ENCODE data around the gene DUSP7. TPM values are rescaled to one million over a fixed set of nuclear protein-coding genes. Genes with fewer than 3 reads are reported as not detected.

Gene DUSP7
- total and polyA plus RNA-seq, 9 of the 15 experiments (the other 6 are each of a cell fraction or from before 2014, with no cell fraction given), result 0.45 to 15.8 (median 8.2) TPM

DNA sequence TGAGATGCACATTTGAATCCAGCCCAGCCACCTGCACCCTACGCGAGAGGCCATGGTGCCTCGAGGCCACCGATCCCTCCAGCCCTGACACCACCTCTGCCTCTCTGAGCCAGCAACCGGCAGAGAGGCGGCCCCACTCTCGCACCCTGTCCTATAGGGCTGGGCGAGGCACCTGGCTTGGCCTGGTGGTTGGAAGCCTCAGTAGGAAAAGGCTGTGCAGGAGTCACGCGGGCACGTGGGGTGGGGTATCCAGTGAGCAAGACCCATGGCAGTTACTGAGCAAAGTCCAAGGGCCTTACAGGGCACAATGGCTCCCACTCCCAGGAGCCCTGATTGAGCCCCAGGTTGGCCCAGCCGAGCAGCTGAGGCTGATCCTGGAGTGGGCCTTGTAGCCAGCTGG is 12.4 kb upstream of the DUSP7 start:
- ChIA-PET POLR2A (interaction anchor here (0.6 to 1.1 kb wide), 2 partner anchors 15 to 19 kb away, joined by 3 read pairs; no protein-coding TSS in a partner anchor), CTCF (ENCODE audit: low intra/inter-chr PET ratio) (no interaction called here)
- Histone ChIP-seq H3K4me2 (ENCODE audit: insufficient read depth, low read length) (no peak overlapping the region), H3K27me3 (ENCODE audit: control insufficient read depth in 2 of 2, insufficient read depth in 2 of 2, low read length in 2 of 2) (no peaks in the 10 kb centered on the region), H3K4me3 (no peak overlapping the region), H3K4me1 (replicated peaks in 1 of 2; ENCODE audit: control insufficient read depth in 2 of 2, insufficient read depth in 2 of 2, low read length in 2 of 2) (peaks cover 1 to 15% of the 10 kb centered on the region in 2 experiments; a peak in 3 of 5 replicates), H3K27ac (ENCODE audit: extremely low read depth, low read depth, low read length) (no peak overlapping the region), H2AFZ (ENCODE audit: low read depth, low read length) (no peak overlapping the region), H3K36me3 (ENCODE audit: control insufficient read depth, insufficient read depth, low read length) (peaks cover 2% of the 10 kb centered on the region; the same call in 1 of the 3 replicates), H3K9ac (ENCODE audit: insufficient read depth in 1 of 2, low read depth in 2 of 2, low read length in 2 of 2) (no peak overlapping the region; a peak in 1 of 4 replicates), H3K9me3 (replicated peaks; ENCODE audit: control insufficient read depth, insufficient read depth, low read depth, low read length) (no peaks in the 10 kb centered on the region), H3K9me1 (ENCODE audit: control insufficient read depth, insufficient read depth, low read length) (no peaks in the 10 kb centered on the region), H4K20me1 (replicated peaks; ENCODE audit: control insufficient read depth, insufficient read depth, low read length) (no peaks in the 10 kb centered on the region), H3K79me2 (ENCODE audit: control insufficient read depth, insufficient read depth, low read length) (no peaks in the 10 kb centered on the region)
- intact Hi-C loops (cut with micrococcal nuclease) (no loop called here), in situ Hi-C loops (cut with MboI) (no loop called here)
- DNase-seq (ENCODE audit: extremely low read depth in 1 of 4, low spot score in 3 of 4) (no peak), FAIRE-seq (no peak), ATAC-seq (no peak)
- TF ChIP-seq POLR2G (IDR thresholded peaks at IDR 0.05; ENCODE audit: low read depth, low read length) (peak; percentile 38), SMAD1 (IDR thresholded peaks at IDR 0.05; ENCODE audit: low read depth, low read length, partially characterized antibody) (no peak)
- no TSS peak for BruUV-seq (replicated peaks)
- WGBS (ENCODE audit: insufficient coverage, low coverage, missing lambda C conversion rate), result 96% methylated on average over 7 of the region's 12 CpGs

DNA sequence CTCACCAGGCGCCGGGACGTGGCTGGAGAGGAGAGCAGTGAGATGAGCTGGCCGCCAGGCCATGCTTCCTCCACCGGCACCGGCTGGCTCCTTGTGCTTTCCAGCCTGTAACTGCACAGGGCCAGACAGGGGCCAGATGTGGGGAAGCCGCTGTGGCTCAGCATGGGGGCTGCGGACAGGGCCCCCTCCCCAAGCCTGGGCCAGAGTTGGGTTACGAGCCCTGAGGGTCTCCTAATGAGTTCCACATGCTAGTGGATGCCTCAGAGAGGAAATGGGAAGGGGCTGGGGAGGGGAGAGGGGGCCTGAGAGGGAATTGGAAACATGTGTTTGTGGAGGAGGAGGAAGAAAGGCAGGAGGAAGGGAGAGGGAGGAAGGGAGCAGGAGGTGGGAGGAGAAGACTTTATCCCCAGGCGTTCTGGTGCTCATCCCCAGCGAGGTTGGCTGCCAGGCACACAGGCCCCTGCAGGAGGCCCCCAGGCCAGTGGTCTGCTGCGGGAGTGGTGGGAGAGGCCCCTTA is 11.7 kb upstream of the DUSP7 start:
- ATAC-seq, result no peak
- no peak for FAIRE-seq

More for the DNA sequence above, 11.7 kb upstream of the DUSP7 start:
- no peaks in the 10 kb centered on the region for H3K27me3 ChIP-seq (ENCODE audit: control insufficient read depth in 2 of 2, insufficient read depth in 2 of 2, low read length in 2 of 2)
- H3K4me2 ChIP-seq (ENCODE audit: insufficient read depth, low read length), result no peak overlapping the region
- no peak overlapping the region for H3K4me3 ChIP-seq
- no peaks in the 10 kb centered on the region for H3K9me3 ChIP-seq (replicated peaks; ENCODE audit: control insufficient read depth, insufficient read depth, low read depth, low read length)
- ChIA-PET CTCF (ENCODE audit: low intra/inter-chr PET ratio) (no interaction called here), POLR2A (no interaction called here)
- H3K79me2 ChIP-seq (ENCODE audit: control insufficient read depth, insufficient read depth, low read length), result no peaks in the 10 kb centered on the region
- BruUV-seq (replicated peaks), result no TSS peak
- intact Hi-C loops (cut with micrococcal nuclease) (no loop called here), in situ Hi-C loops (cut with MboI) (no loop called here)
- H3K36me3 ChIP-seq (ENCODE audit: control insufficient read depth, insufficient read depth, low read length), result no peaks in the 10 kb centered on the region
- 60% methylated on average over 1 of the region's 12 CpGs for WGBS (ENCODE audit: insufficient coverage, low coverage, missing lambda C conversion rate)
- DNase-seq (ENCODE audit: extremely low read depth in 1 of 4, low spot score in 3 of 4), result no peak
- peaks cover 0 to 15% of the 10 kb centered on the region in 2 experiments; a peak in 2 of 5 replicates for H3K4me1 ChIP-seq (replicated peaks in 1 of 2; ENCODE audit: control insufficient read depth in 2 of 2, insufficient read depth in 2 of 2, low read length in 2 of 2)
- H3K27ac ChIP-seq (ENCODE audit: extremely low read depth, low read depth, low read length), result no peak overlapping the region
- no peak overlapping the region for H3K9ac ChIP-seq (ENCODE audit: insufficient read depth in 1 of 2, low read depth in 2 of 2, low read length in 2 of 2)
- H2AFZ ChIP-seq (ENCODE audit: low read depth, low read length), result no peak overlapping the region
- H4K20me1 ChIP-seq (replicated peaks; ENCODE audit: control insufficient read depth, insufficient read depth, low read length), result no peaks in the 10 kb centered on the region
- no peaks in the 10 kb centered on the region for H3K9me1 ChIP-seq (ENCODE audit: control insufficient read depth, insufficient read depth, low read length)
- no peak for TF ChIP-seq MYBL2 (IDR thresholded peaks at IDR 0.05; ENCODE audit: low read depth)
- TF ChIP-seq MYBL2 (CRISPR knock-in tag; IDR thresholded peaks at IDR 0.05; ENCODE audit: borderline replicate concordance), result no peak
- TF ChIP-seq ADNP (tag; IDR thresholded peaks at IDR 0.05), result no peak
- no peak for TF ChIP-seq NELFE (IDR thresholded peaks at IDR 0.05; ENCODE audit: insufficient read depth, insufficient read length)
- TF ChIP-seq STAG1 (CRISPR knock-in tag; IDR thresholded peaks at IDR 0.05; ENCODE audit: borderline replicate concordance), result no peak
- TF ChIP-seq RFX5 (IDR thresholded peaks at IDR 0.05; ENCODE audit: low read depth, low read length), result no peak
- no peak for TF ChIP-seq NFYB (IDR thresholded peaks at IDR 0.05; ENCODE audit: extremely low read depth, insufficient read length)
- TF ChIP-seq KLF10 (CRISPR knock-in tag; IDR thresholded peaks at IDR 0.05), result no peak
- no peak for TF ChIP-seq ILK (tag; IDR thresholded peaks at IDR 0.05; ENCODE audit: borderline replicate concordance, low read depth)
- TF ChIP-seq TFAM (CRISPR knock-in tag; conservative IDR thresholded peaks at IDR 0.05), result no peak
